Right atrium auricular region (tissue), 2 donors: Measurements from ENCODE around the gene DOCK2. TPM values are rescaled to one million over a fixed set of nuclear protein-coding genes. Genes with fewer than 3 reads are reported as not detected.

Source experiments
- DNase-seq: peaks from one replicate; pipeline ENCODE4 v3.0.0-alpha.2; 2019; ENCODE audit warnings: low spot score
- H3K27ac ChIP-seq, 2 donors: fragments of 200-600 bp; sonication (generic); 1 replicate in 1 of 2; 2 replicates in 1 of 2; pipeline ENCODE4 v1.5.1; 2016 to 2019
- H3K27me3 ChIP-seq, 2 donors: fragments of 200-600 bp; sonication (generic); one replicate each; pipeline versions ENCODE4 v1.5.1 to v1.6.0; 2017 to 2019
- H3K36me3 ChIP-seq: fragments of 200-600 bp; sonication (generic); one replicate; pipeline ENCODE4 v1.5.1; 2016
- H3K4me1 ChIP-seq, 2 donors: fragments of 200-600 bp; sonication (generic); one replicate each; pipeline versions ENCODE4 v1.5.1 to v1.6.0; 2017 to 2019
- H3K4me3 ChIP-seq, 2 donors: fragments of 200-600 bp; sonication (generic); 1 replicate in 1 of 2; 2 replicates in 1 of 2; pipeline ENCODE4 v1.5.1; 2017 to 2019; ENCODE audit warnings: mild to moderate bottlenecking in 1 of 2, moderate library complexity in 1 of 2
- H3K9me3 ChIP-seq, 2 donors: fragments of 200-600 bp; sonication (generic); one replicate each; pipeline ENCODE4 v1.5.1; 2019
- CTCF ChIP-seq, 2 donors: fragments of 200-600 bp; sonication (generic); IDR thresholded peaks; one replicate each; pipeline ENCODE4 v1.5.1; 2019; ENCODE audit warnings: antibody characterized with exemption in 2 of 2
- total RNA-seq, 2 donors: library from RNA; depleted of rRNA; stranded (reverse); fragments of >200 nt; gene quantifications; one replicate each; pipeline ENCODE4 v1.1.0, GENCODE V29; 2016

The DOCK2 gene
- total RNA-seq, 2 donors from 2014 or later = 3.7 to 5.4 TPM

GRCh38 chr5:169881702-169882303 is 244.7 kb downstream of the DOCK2 start:
- no peaks in the 10 kb centered on the region for H3K36me3 ChIP-seq
- no peaks in the 10 kb centered on the region for H3K27me3 ChIP-seq
- no peak overlapping the region for H3K4me3 ChIP-seq
- H3K9me3 ChIP-seq = no peaks in the 10 kb centered on the region
- H3K27ac ChIP-seq = no peak overlapping the region
- no peak for TF ChIP-seq CTCF (IDR thresholded peaks at IDR 0.05)
- DNase-seq = no peak
- H3K4me1 ChIP-seq = no peaks in the 10 kb centered on the region

GRCh38 chr5:169886033-169886432 is 249.0 kb downstream of the DOCK2 start:
- H3K27ac ChIP-seq = no peak overlapping the region
- no peak for DNase-seq
- no peak for TF ChIP-seq CTCF (IDR thresholded peaks at IDR 0.05)

GRCh38 chr5:169886677-169887076 is 249.6 kb downstream of the DOCK2 start:
- no peaks in the 10 kb centered on the region for H3K9me3 ChIP-seq
- no peak overlapping the region for H3K27ac ChIP-seq
- no peaks in the 10 kb centered on the region for H3K4me1 ChIP-seq
- H3K4me3 ChIP-seq = no peak overlapping the region
- H3K27me3 ChIP-seq = no peaks in the 10 kb centered on the region
- DNase-seq = no peak
- no peaks in the 10 kb centered on the region for H3K36me3 ChIP-seq
- TF ChIP-seq CTCF (IDR thresholded peaks at IDR 0.05) = no peak

More at GRCh38 chr5:169886033-169886432, 249.0 kb downstream of the DOCK2 start:
- no peak overlapping the region for H3K4me3 ChIP-seq
- H3K27me3 ChIP-seq = no peaks in the 10 kb centered on the region
- H3K36me3 ChIP-seq = no peaks in the 10 kb centered on the region
- no peaks in the 10 kb centered on the region for H3K4me1 ChIP-seq
- H3K9me3 ChIP-seq = no peaks in the 10 kb centered on the region

GRCh38 chr5:169889572-169889971 is 252.5 kb downstream of the DOCK2 start:
- TF ChIP-seq CTCF (IDR thresholded peaks at IDR 0.05) = no peak
- H3K27ac ChIP-seq = no peak overlapping the region
- H3K36me3 ChIP-seq = no peaks in the 10 kb centered on the region
- no peaks in the 10 kb centered on the region for H3K27me3 ChIP-seq
- H3K4me1 ChIP-seq = no peaks in the 10 kb centered on the region
- DNase-seq = no peak
- H3K4me3 ChIP-seq = no peak overlapping the region
- H3K9me3 ChIP-seq = no peaks in the 10 kb centered on the region

GRCh38 chr5:169893010-169893409 is 255.9 kb downstream of the DOCK2 start:
- DNase-seq = no peak
- no peaks in the 10 kb centered on the region for H3K9me3 ChIP-seq
- H3K27me3 ChIP-seq = no peaks in the 10 kb centered on the region
- no peak overlapping the region for H3K4me3 ChIP-seq
- TF ChIP-seq CTCF (IDR thresholded peaks at IDR 0.05) = no peak
- no peaks in the 10 kb centered on the region for H3K4me1 ChIP-seq
- no peaks in the 10 kb centered on the region for H3K36me3 ChIP-seq
- H3K27ac ChIP-seq = no peak overlapping the region

- no peaks in the 10 kb centered on the region for H3K36me3 ChIP-seq
- no peaks in the 10 kb centered on the region for H3K27me3 ChIP-seq
- no peaks in the 10 kb centered on the region for H3K4me1 ChIP-seq
- no peaks in the 10 kb centered on the region for H3K9me3 ChIP-seq
- H3K27ac ChIP-seq = no peak overlapping the region
- no peak overlapping the region for H3K4me3 ChIP-seq
- no peak for TF ChIP-seq CTCF (IDR thresholded peaks at IDR 0.05)
- DNase-seq = no peak
Measured at GRCh38 chr5:169893571-169893970, 256.5 kb downstream of the DOCK2 start.
